ENCODE measurements around the gene PRRC2C.

The PRRC2C gene

DNA sequence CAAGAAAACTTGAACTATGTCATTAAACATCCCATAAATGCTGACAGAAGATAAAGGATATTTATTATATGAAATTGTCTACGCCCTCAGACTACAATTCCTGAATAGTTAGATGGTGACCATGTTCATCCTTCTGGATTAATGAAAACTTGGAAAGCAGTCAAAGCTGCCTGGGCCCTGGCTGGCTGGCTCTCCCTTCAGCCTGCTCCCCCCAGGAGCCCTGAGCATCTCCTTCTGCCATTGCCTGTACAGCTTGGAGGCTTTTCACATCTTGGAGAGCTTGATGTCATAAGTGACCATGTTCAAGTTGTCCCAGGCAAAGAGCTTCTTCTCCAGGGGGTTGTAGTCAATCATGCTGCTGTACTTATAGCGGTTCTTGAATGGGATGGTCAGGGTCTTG is 150.3 kb downstream of the PRRC2C start:
- no peak for DNase-seq

DNA sequence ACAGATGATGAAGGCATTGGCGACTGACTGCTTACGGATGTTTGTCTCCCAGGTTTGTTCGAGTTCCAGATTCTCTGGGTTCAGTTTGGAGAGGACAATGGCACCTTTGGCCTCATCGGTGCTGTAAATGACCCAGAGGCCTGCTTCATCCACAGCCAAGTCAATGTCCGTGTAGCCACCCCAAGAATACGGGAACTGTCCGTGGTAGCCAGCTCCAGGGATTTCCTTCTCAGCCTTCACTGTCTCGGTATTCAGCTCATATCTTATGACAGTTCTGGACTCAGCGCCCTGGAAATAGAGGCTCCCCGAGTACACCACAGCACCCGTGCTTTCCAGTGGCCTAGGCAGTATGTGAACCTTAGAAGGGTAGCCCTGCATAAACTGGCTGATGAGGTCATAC is 150.8 kb downstream of the PRRC2C start:
- DNase-seq, result no peak

DNA sequence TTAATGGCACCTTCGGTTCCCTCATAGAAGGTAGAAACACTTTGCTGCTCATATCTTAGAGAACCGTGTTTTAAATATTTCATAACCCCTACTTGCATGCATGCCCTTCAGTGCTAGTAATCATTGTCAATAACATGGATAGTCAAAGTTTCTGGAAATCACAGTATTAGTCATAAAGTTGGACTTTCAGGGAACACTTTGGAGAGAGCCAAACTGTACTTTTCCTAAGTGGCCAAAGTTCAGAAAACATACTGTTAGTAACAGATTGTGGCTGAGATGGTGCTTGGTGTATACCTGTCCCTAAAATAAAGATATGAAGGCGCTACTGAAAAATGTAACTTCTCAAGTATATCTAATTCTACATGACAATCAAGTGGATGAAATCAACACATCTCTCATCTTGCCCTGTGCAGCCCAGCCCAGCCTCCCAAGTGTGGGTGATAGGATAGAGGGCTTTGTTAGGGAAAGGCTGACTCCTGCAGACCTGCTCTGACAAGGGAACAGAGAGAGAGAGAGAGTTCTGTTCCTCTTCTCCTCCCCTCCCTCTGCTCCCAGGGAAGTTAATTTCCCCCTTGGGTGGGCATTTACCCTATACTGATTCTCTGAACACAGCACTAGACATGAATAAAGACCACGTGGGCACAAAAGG is 152.7 kb downstream of the PRRC2C start:
- no peak for DNase-seq

DNA sequence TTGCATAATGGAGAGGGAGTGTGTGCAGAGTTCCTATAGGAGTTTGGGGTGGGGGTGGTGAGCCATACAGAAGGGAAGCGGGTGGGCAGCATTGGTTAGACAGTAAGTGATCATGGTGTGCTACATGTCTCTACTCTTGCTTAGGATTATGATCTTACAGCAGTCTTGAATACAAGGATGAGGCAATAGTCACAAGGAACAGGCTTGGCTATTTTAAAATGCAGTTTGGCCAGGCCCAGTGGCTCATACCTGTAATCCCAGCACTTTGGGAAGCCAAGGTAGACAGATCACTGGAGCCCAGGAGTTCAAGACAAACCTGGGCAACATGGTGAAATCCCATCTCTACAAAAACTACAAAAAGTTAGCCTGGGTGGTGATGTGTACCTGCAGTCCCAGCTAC is 154.9 kb downstream of the PRRC2C start:
- no peak for DNase-seq

DNA sequence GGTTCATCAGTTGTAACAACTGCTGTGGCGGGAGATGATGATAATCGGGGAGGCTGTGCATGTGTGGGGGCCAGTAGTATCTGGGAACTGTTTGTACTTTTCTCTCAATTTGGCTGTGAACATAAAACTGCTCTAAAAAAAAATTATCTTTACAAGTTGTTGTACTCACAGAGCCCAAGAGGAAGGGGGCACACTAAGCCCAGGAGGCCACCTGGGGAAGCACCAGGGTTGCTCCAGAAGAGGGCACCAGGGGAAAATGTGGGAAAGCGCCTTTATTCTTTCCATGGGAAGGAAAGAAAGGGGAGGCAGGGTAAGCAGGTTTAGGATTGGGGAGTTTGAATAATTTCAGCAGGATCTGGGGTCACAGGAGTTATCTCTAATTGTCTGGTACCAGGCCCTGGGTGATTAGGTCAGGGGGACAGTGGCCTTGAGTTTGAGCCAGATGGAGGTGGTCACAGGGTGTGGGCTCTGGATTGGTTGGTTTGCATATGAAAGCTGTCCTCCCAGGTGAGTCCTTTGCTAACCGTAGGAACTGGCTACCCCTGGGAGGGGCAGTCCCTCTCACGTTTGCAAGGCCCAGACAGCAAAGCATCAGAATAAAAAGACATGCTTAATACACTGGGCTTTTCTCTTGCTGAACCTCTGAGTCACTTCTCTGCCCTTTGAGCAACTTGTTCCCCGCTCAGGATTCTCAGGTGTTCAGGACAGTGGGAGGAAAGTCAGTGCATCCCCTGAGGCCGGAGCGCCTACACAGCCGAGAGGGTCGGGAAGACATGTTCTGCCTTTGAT is 155.9 kb downstream of the PRRC2C start:
- DNase-seq, result no peak

DNA sequence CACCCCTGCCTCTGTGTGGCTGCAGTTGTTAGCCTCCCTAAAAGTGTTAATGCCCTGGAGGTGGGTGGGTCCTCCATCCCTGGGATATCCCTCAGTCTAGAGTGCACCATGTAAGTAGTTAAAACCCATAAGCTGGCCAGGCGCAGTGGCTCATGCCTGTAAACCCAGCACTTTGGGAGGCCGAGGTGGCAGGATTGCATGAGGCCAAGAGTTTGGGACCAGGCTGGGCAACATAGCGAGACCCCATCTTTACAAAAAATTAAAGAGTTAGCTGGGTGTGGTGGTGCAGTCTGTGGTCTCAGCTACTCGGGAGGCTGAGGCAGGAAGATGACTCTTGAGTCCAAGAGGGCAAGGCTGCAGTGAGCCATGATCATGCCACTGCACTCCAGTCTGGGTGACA is 156.9 kb downstream of the PRRC2C start:
- DNase-seq, result no peak
